ENCODE data around the gene YBX2. TPM values are rescaled to one million over a fixed set of nuclear protein-coding genes. Genes with fewer than 3 reads are reported as not detected.
A peak's percentile ranks its signal among the peaks of the same experiment; 100 is the strongest.

YBX2 gene
- total RNA-seq, 1 experiment from 2014 or later = 24.0 TPM

DNA sequence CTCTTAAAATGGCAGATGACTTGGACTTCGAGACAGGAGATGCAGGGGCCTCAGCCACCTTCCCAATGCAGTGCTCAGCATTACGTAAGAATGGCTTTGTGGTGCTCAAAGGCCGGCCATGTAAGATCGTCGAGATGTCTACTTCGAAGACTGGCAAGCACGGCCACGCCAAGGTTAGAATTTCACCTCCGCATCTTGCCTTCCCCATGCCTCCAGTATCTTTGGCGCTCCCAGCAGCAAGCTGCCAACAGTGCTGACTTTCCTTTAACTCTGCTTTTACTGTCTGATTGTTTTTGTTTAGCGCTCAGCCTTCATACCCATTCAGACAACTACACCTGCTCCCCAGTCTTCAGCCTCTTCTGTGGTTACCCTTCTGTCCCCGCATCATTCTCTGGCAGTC lies 15.2 kb upstream of the YBX2 start:
- Histone ChIP-seq H3K27ac (ENCODE audit: insufficient read length, low read depth, low read length) (no peak overlapping the region), H3K4ac (ENCODE audit: low read depth, low read length) (no peak overlapping the region), H3K23ac (ENCODE audit: insufficient read length, low read depth, low read length) (no peak overlapping the region), H3K14ac (ENCODE audit: insufficient read depth, low read length) (no peak overlapping the region), H4K20me1 (ENCODE audit: control insufficient read depth, insufficient read depth, insufficient read length) (no peaks in the 10 kb centered on the region), H3K27me3 (ENCODE audit: insufficient read depth, low read length) (no peaks in the 10 kb centered on the region), H3K9ac (ENCODE audit: extremely low read depth, insufficient read length, low read length) (no peak overlapping the region), H2AFZ (ENCODE audit: low read length) (no peak overlapping the region), H3K79me2 (ENCODE audit: insufficient read depth, low read length) (peaks cover 21% of the 10 kb centered on the region), H2BK20ac (ENCODE audit: low read depth, low read length, poor library complexity, severe bottlenecking) (no peak overlapping the region), H4K8ac (replicated peaks; ENCODE audit: insufficient read length, low read depth, low read length) (no peak overlapping the region), H3K23me2 (ENCODE audit: insufficient read length, low read depth, low read length, poor library complexity, severe bottlenecking) (peaks cover 11% of the 10 kb centered on the region), H4K91ac (ENCODE audit: insufficient read length, low read depth, low read length) (no peak overlapping the region), H2BK15ac (ENCODE audit: low read depth, low read length) (no peak overlapping the region), H3K79me1 (ENCODE audit: insufficient read depth, low read depth, low read length, poor library complexity, severe bottlenecking) (no peaks in the 10 kb centered on the region), H3K9me3 (ENCODE audit: control insufficient read depth, low read depth, low read length) (no peaks in the 10 kb centered on the region), H3K4me1 (ENCODE audit: insufficient read depth, low read length) (peaks cover 2% of the 10 kb centered on the region; the same call in 1 of the 2 replicates), H3K18ac (ENCODE audit: insufficient read length, low read depth, low read length) (no peak overlapping the region), H3K56ac (ENCODE audit: insufficient read length, low read depth, low read length) (no peak overlapping the region), H3K4me2 (ENCODE audit: insufficient read depth, insufficient read length, low read length) (peak overlapping the region; percentile 81), H2BK5ac (ENCODE audit: insufficient read length, low read length) (no peak overlapping the region), H3T11ph (ENCODE audit: low read length) (no peak overlapping the region), H2BK120ac (ENCODE audit: low read depth, low read length, poor library complexity, severe bottlenecking) (no peak overlapping the region), H2AK5ac (ENCODE audit: insufficient read length, low read length) (no peak overlapping the region), H4K5ac (ENCODE audit: insufficient read length, low read depth, low read length) (no peak overlapping the region), H2BK12ac (ENCODE audit: insufficient read length, low read depth, low read length) (no peak overlapping the region)
- peak overlapping the region; percentile 9 to 94 (median 34); a peak in 2 of 7 replicates for H3K27ac Mint-ChIP-seq
- peaks cover 47 to 63% (median 56%) of the 10 kb centered on the region in 3 experiments for H3K36me3 Mint-ChIP-seq (ENCODE audit: insufficient read depth in 1 of 3, low read depth in 3 of 3)
- no CpG with 5 or more reads among the region's 12 CpGs for WGBS (ENCODE audit: extremely low coverage, insufficient read length, low lambda C conversion rate)
- H3K27me3 Mint-ChIP-seq (ENCODE audit: low read depth) = no peaks in the 10 kb centered on the region; the same call in none of the 2 replicates
- H3K4me3 Mint-ChIP-seq = peak overlapping the region; percentile 93 to 94
- TF ChIP-seq, protein P1, sequence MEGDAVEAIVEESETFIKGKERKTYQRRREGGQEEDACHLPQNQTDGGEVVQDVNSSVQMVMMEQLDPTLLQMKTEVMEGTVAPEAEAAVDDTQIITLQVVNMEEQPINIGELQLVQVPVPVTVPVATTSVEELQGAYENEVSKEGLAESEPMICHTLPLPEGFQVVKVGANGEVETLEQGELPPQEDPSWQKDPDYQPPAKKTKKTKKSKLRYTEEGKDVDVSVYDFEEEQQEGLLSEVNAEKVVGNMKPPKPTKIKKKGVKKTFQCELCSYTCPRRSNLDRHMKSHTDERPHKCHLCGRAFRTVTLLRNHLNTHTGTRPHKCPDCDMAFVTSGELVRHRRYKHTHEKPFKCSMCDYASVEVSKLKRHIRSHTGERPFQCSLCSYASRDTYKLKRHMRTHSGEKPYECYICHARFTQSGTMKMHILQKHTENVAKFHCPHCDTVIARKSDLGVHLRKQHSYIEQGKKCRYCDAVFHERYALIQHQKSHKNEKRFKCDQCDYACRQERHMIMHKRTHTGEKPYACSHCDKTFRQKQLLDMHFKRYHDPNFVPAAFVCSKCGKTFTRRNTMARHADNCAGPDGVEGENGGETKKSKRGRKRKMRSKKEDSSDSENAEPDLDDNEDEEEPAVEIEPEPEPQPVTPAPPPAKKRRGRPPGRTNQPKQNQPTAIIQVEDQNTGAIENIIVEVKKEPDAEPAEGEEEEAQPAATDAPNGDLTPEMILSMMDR (conservative IDR thresholded peaks at IDR 0.05) = no peak
- H3K4me1 Mint-ChIP-seq = peaks cover 35 to 41% of the 10 kb centered on the region in 2 experiments
- DNase-seq = no peak
- peaks cover 0 to 3% of the 10 kb centered on the region in 2 experiments; a peak in 1 of 5 replicates for H3K9me3 Mint-ChIP-seq

Measured in H9 (cell line).